LNCaP clone FGC (cell line): ENCODE data around the gene CCND2.

Source experiments
- DNase-seq: peaks from one replicate; pipeline ENCODE4 v3.0.0-alpha.2; 2011; ENCODE audit warnings: low read depth
- H3K4me3 ChIP-seq: 2 replicates; pipeline ENCODE4 v1.5.1; 2011; ENCODE audit warnings: mild to moderate bottlenecking, low read depth, low read length, control low read depth
- CTCF ChIP-seq: IDR thresholded peaks from 2 replicates; pipeline ENCODE4 v1.5.1; 2012; ENCODE audit warnings: mild to moderate bottlenecking; ENCODE audit not compliant: control insufficient read depth, insufficient read depth; ENCODE audit errors: extremely low read depth

CCND2 gene

GRCh38 chr12:4271717-4272423 is 1.7 kb upstream of the CCND2 start:
- TF ChIP-seq CTCF, result no peak
- DNase-seq, result no peak
- H3K4me3 ChIP-seq, result peak overlapping the region; percentile 0; the same call in 1 of the 2 replicates

- H3K4me3 ChIP-seq, result no peak overlapping the region
- DNase-seq, result no peak
- TF ChIP-seq CTCF, result no peak
Measured at GRCh38 chr12:4272424-4273272, 914 bp upstream of the CCND2 start.

- TF ChIP-seq CTCF, result no peak
- H3K4me3 ChIP-seq, result no peak overlapping the region
- DNase-seq, result no peak
Measured at GRCh38 chr12:4273273-4273651, 300 bp upstream of the CCND2 start.

- no peak for TF ChIP-seq CTCF
- no peak for DNase-seq
- H3K4me3 ChIP-seq, result no peak overlapping the region
Measured at GRCh38 chr12:4274396-4275015, 944 bp downstream of the CCND2 start.

- H3K4me3 ChIP-seq, result no peak overlapping the region
- no peak for TF ChIP-seq CTCF
- DNase-seq, result no peak
Measured at GRCh38 chr12:4275016-4275869, 1.7 kb downstream of the CCND2 start.

- no peak for TF ChIP-seq CTCF
- no peak for DNase-seq
- H3K4me3 ChIP-seq, result no peak overlapping the region
Measured at GRCh38 chr12:4275870-4276301, 2.3 kb downstream of the CCND2 start.
